ENCODE measurements around the gene MGAT4A. TPM values are rescaled to one million over a fixed set of nuclear protein-coding genes. Genes with fewer than 3 reads are reported as not detected.
A peak's percentile ranks its signal among the peaks of the same experiment; 100 is the strongest.

Gene MGAT4A
- total and polyA plus RNA-seq, 8 donors: 14.1 to 72.1 (median 56.7) TPM

GRCh38 chr2:98634406-98635092 lies 96.4 kb downstream of the MGAT4A start:
- TF ChIP-seq CTCF (IDR thresholded peaks at IDR 0.05): no peak
- DNase-seq (no peak), ATAC-seq (peak in 2 of 4 donors; percentile 19 to 20), FAIRE-seq (no peak)
- Histone ChIP-seq H3K4me1 (no peaks in the 10 kb centered on the region), H3K9me3 (no peaks in the 10 kb centered on the region), H3K27me3 (no peaks in the 10 kb centered on the region), H3K4me3 (no peak overlapping the region), H3K27ac (no peak overlapping the region), H3K36me3 (peaks cover 0 to 83% (median 29%) of the 10 kb centered on the region in 3 donors)
- intact Hi-C loops (cut with DNase I): no loop called here
- WGBS, 2 donors: 87% methylated on average over 9 of the region's 9 CpGs

GRCh38 chr2:98632351-98632750 lies 98.6 kb downstream of the MGAT4A start:
- H3K36me3 ChIP-seq: peaks cover 0 to 75% (median 23%) of the 10 kb centered on the region in 3 donors
- H3K4me1 ChIP-seq: no peaks in the 10 kb centered on the region
- no peak overlapping the region for H3K27ac ChIP-seq
- intact Hi-C loops (cut with DNase I): no loop called here
- DNase-seq (no peak), ATAC-seq (no peak), FAIRE-seq (no peak)
- 86 to 96% methylated on average over 3 of the region's 3 CpGs for WGBS, 2 donors
- no peaks in the 10 kb centered on the region for H3K27me3 ChIP-seq
- no peaks in the 10 kb centered on the region for H3K9me3 ChIP-seq
- H3K4me3 ChIP-seq: no peak overlapping the region
- no peak for TF ChIP-seq CTCF (IDR thresholded peaks at IDR 0.05)

GRCh38 chr2:98623657-98624056 lies 107.3 kb downstream of the MGAT4A start:
- DNase-seq: no peak
- intact Hi-C loops (cut with DNase I): no loop called here
- H3K4me1 ChIP-seq: no peaks in the 10 kb centered on the region
- ATAC-seq: peak in 3 of 4 donors; percentile 39 to 91 (median 66)
- no peak for FAIRE-seq
- H3K4me3 ChIP-seq: no peak overlapping the region
- no peaks in the 10 kb centered on the region for H3K27me3 ChIP-seq
- 82 to 83% methylated on average over 5 of the region's 5 CpGs for WGBS, 2 donors
- no peak for TF ChIP-seq CTCF (IDR thresholded peaks at IDR 0.05)
- H3K27ac ChIP-seq: no peak overlapping the region
- H3K9me3 ChIP-seq: no peaks in the 10 kb centered on the region
- peaks cover 0 to 35% (median 5%) of the 10 kb centered on the region in 3 donors for H3K36me3 ChIP-seq

- 50 to 54% methylated on average over 5 of the region's 5 CpGs for WGBS, 2 donors
- Histone ChIP-seq H3K36me3 (peaks cover 0 to 23% (median 11%) of the 10 kb centered on the region in 3 donors), H3K4me1 (no peaks in the 10 kb centered on the region), H3K4me3 (no peak overlapping the region), H3K27ac (no peak overlapping the region), H3K27me3 (no peaks in the 10 kb centered on the region), H3K9me3 (no peaks in the 10 kb centered on the region)
- intact Hi-C loops (cut with DNase I): no loop called here
- TF ChIP-seq CTCF (IDR thresholded peaks at IDR 0.05): no peak
- no peak for FAIRE-seq
- ATAC-seq: peak in 1 of 4 donors; percentile 19
- DNase-seq: no peak
Observed at GRCh38 chr2:98617149-98617548, 113.8 kb downstream of the MGAT4A start.

GRCh38 chr2:98615481-98615880 lies 115.5 kb downstream of the MGAT4A start:
- Histone ChIP-seq H3K4me3 (no peak overlapping the region), H3K36me3 (peaks cover 0 to 13% (median 11%) of the 10 kb centered on the region in 3 donors), H3K27me3 (no peaks in the 10 kb centered on the region), H3K27ac (no peak overlapping the region), H3K9me3 (no peaks in the 10 kb centered on the region), H3K4me1 (peaks cover 3 to 11% (median 5%) of the 10 kb centered on the region in 3 donors)
- 86 to 92% methylated on average over 5 of the region's 5 CpGs for WGBS, 2 donors
- FAIRE-seq: no peak
- TF ChIP-seq CTCF (IDR thresholded peaks at IDR 0.05): no peak
- intact Hi-C loops (cut with DNase I): no loop called here
- ATAC-seq: peak in 1 of 4 donors; percentile 15
- no peak for DNase-seq
